GM23338 (cell line): ENCODE data around the gene NEK10. TPM values are rescaled to one million over a fixed set of nuclear protein-coding genes. Genes with fewer than 3 reads are reported as not detected.

ENCODE experiments used
- ATAC-seq: fragments of 200-7000 bp; cut with Tn5 transposase; 3 replicates; pipeline ENCODE4 v1.9.1; 2020
- DNase-seq: peaks from one replicate; pipeline ENCODE4 v3.0.0-alpha.2; 2015; ENCODE audit warnings: low spot score
- H2AFZ ChIP-seq: fragments of 200-600 bp; sonication (generic); 2 replicates; pipeline ENCODE4 v1.8.0; 2016; ENCODE audit warnings: antibody characterized with exemption, mild to moderate bottlenecking, moderate library complexity
- H3F3A ChIP-seq: fragments of 200-600 bp; sonication (generic); replicated peaks from 2 replicates; pipeline ENCODE4 v1.8.0; 2017; ENCODE audit warnings: antibody characterized with exemption, mixed run types, low read depth
- H3K27ac ChIP-seq: fragments of 200-600 bp; sonication (generic); 2 replicates; pipeline ENCODE4 v1.6.1; 2016; ENCODE audit warnings: low read depth
- H3K27me3 ChIP-seq: fragments of 200-600 bp; sonication (generic); 2 replicates; pipeline ENCODE4 v1.8.0; 2016; ENCODE audit warnings: mild to moderate bottlenecking, mixed run types, moderate library complexity; ENCODE audit not compliant: insufficient read depth
- H3K36me3 ChIP-seq: fragments of 200-600 bp; sonication (generic); 2 replicates; pipeline ENCODE4 v1.8.0; 2016; ENCODE audit warnings: mild to moderate bottlenecking; ENCODE audit not compliant: insufficient read depth
- H3K4me1 ChIP-seq: fragments of 200-600 bp; sonication (generic); 2 replicates; pipeline ENCODE4 v1.8.0; 2016; ENCODE audit warnings: mild to moderate bottlenecking, moderate library complexity; ENCODE audit not compliant: insufficient read depth
- H3K4me2 ChIP-seq: fragments of 200-600 bp; sonication (generic); 2 replicates; pipeline ENCODE4 v1.7.1; 2017; ENCODE audit warnings: mixed run types
- H3K4me3 ChIP-seq: fragments of 200-600 bp; sonication (generic); 2 replicates; pipeline ENCODE4 v1.6.1; 2016; ENCODE audit warnings: mixed run types
- H3K79me2 ChIP-seq: fragments of 200-600 bp; sonication (generic); replicated peaks from 2 replicates; pipeline ENCODE4 v1.8.0; 2017; ENCODE audit warnings: mild to moderate bottlenecking; ENCODE audit not compliant: insufficient read depth
- H3K9me2 ChIP-seq: fragments of 200-600 bp; sonication (generic); 2 replicates; pipeline ENCODE4 v1.8.0; 2017; ENCODE audit not compliant: insufficient read depth
- H4K20me1 ChIP-seq: fragments of 200-600 bp; sonication (generic); replicated peaks from 2 replicates; pipeline ENCODE4 v1.8.0; 2017; ENCODE audit warnings: mild to moderate bottlenecking; ENCODE audit not compliant: insufficient read depth
- H3K27ac Mint-ChIP-seq: 2 replicates; pipeline ENCODE4 v1.8.0; 2020; ENCODE audit warnings: inconsistent platforms, mild to moderate bottlenecking, moderate library complexity, mixed read lengths
- H3K27me3 Mint-ChIP-seq: 3 replicates; pipeline ENCODE4 v1.8.0; 2022; ENCODE audit warnings: low read depth, mild to moderate bottlenecking, moderate library complexity, mixed read lengths, inconsistent platforms; ENCODE audit not compliant: insufficient read depth, poor library complexity
- H3K36me3 Mint-ChIP-seq: 3 replicates; pipeline ENCODE4 v1.8.0; 2021; ENCODE audit warnings: low read depth, mild to moderate bottlenecking, inconsistent platforms, moderate library complexity, mixed read lengths
- H3K4me1 Mint-ChIP-seq: 3 replicates; pipeline ENCODE4 v1.8.0; 2020; ENCODE audit warnings: mild to moderate bottlenecking, inconsistent platforms, mixed read lengths
- H3K4me3 Mint-ChIP-seq: 3 replicates; pipeline ENCODE4 v1.8.0; 2021; ENCODE audit warnings: moderate library complexity, mild to moderate bottlenecking, inconsistent platforms, mixed read lengths
- H3K9me3 Mint-ChIP-seq: 3 replicates; pipeline ENCODE4 v1.8.0; 2020; ENCODE audit warnings: moderate library complexity, mild to moderate bottlenecking, inconsistent platforms, mixed read lengths
- EZH2 ChIP-seq: fragments of 200-600 bp; sonication (generic); IDR thresholded peaks from one replicate; pipeline ENCODE4 v1.8.0; 2017; ENCODE audit warnings: antibody characterized with exemption, mild to moderate bottlenecking, low read depth; ENCODE audit not compliant: unreplicated experiment
- POLR2AphosphoS5 ChIP-seq: IDR thresholded peaks from 2 replicates; pipeline ENCODE4 v1.6.1; 2016; ENCODE audit warnings: antibody characterized with exemption, low read depth
- polyA plus RNA-seq: library from polyadenylated mRNA; unstranded; fragments of >200 nt; fragmentation: Nextera tagmentation; extraction: Ambion mirVana; gene quantifications from 2 replicates; pipeline ENCODE4 v1.2.1, GENCODE V29; 2016
- total RNA-seq: library from RNA; depleted of rRNA; stranded (reverse); fragments of >200 nt; shearing (Covaris generic); gene quantifications from 2 replicates; pipeline ENCODE4 v1.2.3, GENCODE V29; 2014
- TF ChIP-seq, protein P1 (sequence below): fragments of 250-450 bp; sonication (Bioruptor Pico); IDR thresholded peaks from 2 replicates; pipeline ENCODE4 v1.5.0; 2020; ENCODE audit warnings: mild to moderate bottlenecking, moderate library complexity
- TF ChIP-seq, protein P2 (sequence below): IDR thresholded peaks from one replicate; pipeline ENCODE4 v1.6.1; 2018; ENCODE audit warnings: antibody characterized with exemption; ENCODE audit not compliant: unreplicated experiment

NEK10 gene
- total and polyA plus RNA-seq, 2 experiments from 2014 or later, result 0.55 to 2.0 TPM

DNA sequence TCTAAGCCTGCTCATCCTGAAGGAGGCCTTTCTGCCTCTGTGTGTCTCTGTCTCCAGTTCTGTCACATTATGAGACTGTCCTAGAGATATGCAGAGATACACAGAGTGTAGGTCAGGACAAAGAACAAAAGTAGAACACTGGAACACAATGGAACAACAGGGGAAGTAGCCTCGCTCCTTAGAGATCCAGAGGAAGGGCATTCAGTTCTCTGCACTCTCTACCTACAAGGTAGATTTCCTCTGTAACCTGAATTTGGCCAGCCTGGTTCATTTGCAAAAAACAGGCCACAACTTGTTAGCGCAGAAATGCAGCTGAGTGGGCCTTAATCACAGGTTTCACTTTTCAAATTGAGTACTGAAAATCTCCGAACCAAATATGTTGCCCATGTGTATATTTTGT lies 19.4 kb downstream of the NEK10 start (continued):
- TF ChIP-seq, protein P1, sequence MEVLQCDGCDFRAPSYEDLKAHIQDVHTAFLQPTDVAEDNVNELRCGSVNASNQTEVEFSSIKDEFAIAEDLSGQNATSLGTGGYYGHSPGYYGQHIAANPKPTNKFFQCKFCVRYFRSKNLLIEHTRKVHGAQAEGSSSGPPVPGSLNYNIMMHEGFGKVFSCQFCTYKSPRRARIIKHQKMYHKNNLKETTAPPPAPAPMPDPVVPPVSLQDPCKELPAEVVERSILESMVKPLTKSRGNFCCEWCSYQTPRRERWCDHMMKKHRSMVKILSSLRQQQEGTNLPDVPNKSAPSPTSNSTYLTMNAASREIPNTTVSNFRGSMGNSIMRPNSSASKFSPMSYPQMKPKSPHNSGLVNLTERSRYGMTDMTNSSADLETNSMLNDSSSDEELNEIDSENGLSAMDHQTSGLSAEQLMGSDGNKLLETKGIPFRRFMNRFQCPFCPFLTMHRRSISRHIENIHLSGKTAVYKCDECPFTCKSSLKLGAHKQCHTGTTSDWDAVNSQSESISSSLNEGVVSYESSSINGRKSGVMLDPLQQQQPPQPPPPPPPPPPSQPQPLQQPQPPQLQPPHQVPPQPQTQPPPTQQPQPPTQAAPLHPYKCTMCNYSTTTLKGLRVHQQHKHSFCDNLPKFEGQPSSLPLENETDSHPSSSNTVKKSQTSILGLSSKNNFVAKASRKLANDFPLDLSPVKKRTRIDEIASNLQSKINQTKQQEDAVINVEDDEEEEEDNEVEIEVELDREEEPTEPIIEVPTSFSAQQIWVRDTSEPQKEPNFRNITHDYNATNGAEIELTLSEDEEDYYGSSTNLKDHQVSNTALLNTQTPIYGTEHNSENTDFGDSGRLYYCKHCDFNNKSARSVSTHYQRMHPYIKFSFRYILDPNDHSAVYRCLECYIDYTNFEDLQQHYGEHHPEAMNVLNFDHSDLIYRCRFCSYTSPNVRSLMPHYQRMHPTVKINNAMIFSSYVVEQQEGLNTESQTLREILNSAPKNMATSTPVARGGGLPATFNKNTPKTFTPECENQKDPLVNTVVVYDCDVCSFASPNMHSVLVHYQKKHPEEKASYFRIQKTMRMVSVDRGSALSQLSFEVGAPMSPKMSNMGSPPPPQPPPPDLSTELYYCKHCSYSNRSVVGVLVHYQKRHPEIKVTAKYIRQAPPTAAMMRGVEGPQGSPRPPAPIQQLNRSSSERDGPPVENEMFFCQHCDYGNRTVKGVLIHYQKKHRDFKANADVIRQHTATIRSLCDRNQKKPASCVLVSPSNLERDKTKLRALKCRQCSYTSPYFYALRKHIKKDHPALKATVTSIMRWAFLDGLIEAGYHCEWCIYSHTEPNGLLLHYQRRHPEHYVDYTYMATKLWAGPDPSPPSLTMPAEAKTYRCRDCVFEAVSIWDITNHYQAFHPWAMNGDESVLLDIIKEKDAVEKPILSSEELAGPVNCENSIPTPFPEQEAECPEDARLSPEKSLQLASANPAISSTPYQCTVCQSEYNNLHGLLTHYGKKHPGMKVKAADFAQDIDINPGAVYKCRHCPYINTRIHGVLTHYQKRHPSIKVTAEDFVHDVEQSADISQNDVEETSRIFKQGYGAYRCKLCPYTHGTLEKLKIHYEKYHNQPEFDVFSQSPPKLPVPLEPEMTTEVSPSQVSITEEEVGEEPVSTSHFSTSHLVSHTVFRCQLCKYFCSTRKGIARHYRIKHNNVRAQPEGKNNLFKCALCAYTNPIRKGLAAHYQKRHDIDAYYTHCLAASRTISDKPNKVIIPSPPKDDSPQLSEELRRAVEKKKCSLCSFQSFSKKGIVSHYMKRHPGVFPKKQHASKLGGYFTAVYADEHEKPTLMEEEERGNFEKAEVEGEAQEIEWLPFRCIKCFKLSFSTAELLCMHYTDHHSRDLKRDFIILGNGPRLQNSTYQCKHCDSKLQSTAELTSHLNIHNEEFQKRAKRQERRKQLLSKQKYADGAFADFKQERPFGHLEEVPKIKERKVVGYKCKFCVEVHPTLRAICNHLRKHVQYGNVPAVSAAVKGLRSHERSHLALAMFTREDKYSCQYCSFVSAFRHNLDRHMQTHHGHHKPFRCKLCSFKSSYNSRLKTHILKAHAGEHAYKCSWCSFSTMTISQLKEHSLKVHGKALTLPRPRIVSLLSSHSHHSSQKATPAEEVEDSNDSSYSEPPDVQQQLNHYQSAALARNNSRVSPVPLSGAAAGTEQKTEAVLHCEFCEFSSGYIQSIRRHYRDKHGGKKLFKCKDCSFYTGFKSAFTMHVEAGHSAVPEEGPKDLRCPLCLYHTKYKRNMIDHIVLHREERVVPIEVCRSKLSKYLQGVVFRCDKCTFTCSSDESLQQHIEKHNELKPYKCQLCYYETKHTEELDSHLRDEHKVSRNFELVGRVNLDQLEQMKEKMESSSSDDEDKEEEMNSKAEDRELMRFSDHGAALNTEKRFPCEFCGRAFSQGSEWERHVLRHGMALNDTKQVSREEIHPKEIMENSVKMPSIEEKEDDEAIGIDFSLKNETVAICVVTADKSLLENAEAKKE, result no peak

GRCh38 chr3:27345959-27346865 lies 23.0 kb downstream of the NEK10 start:
- ATAC-seq, result no peak

More at GRCh38 chr3:27345959-27346865, 23.0 kb downstream of the NEK10 start:
- no peaks in the 10 kb centered on the region for H3K4me1 Mint-ChIP-seq
- H3K27me3 ChIP-seq, result no peaks in the 10 kb centered on the region
- DNase-seq, result no peak
- no peak overlapping the region for H3K4me2 ChIP-seq
- no peaks in the 10 kb centered on the region for H3K4me1 ChIP-seq
- H4K20me1 ChIP-seq, result no peaks in the 10 kb centered on the region
- no peaks in the 10 kb centered on the region for H3K9me2 ChIP-seq
- H3K79me2 ChIP-seq, result no peaks in the 10 kb centered on the region
- no peak overlapping the region for H3K27ac Mint-ChIP-seq
- no peak overlapping the region for H3K4me3 Mint-ChIP-seq
- H3F3A ChIP-seq, result no peaks in the 10 kb centered on the region
- TF ChIP-seq EZH2, result no peak
- TF ChIP-seq, protein P2, sequence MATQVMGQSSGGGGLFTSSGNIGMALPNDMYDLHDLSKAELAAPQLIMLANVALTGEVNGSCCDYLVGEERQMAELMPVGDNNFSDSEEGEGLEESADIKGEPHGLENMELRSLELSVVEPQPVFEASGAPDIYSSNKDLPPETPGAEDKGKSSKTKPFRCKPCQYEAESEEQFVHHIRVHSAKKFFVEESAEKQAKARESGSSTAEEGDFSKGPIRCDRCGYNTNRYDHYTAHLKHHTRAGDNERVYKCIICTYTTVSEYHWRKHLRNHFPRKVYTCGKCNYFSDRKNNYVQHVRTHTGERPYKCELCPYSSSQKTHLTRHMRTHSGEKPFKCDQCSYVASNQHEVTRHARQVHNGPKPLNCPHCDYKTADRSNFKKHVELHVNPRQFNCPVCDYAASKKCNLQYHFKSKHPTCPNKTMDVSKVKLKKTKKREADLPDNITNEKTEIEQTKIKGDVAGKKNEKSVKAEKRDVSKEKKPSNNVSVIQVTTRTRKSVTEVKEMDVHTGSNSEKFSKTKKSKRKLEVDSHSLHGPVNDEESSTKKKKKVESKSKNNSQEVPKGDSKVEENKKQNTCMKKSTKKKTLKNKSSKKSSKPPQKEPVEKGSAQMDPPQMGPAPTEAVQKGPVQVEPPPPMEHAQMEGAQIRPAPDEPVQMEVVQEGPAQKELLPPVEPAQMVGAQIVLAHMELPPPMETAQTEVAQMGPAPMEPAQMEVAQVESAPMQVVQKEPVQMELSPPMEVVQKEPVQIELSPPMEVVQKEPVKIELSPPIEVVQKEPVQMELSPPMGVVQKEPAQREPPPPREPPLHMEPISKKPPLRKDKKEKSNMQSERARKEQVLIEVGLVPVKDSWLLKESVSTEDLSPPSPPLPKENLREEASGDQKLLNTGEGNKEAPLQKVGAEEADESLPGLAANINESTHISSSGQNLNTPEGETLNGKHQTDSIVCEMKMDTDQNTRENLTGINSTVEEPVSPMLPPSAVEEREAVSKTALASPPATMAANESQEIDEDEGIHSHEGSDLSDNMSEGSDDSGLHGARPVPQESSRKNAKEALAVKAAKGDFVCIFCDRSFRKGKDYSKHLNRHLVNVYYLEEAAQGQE, result no peak
- TF ChIP-seq POLR2AphosphoS5, result no peak
- H3K36me3 ChIP-seq, result no peaks in the 10 kb centered on the region
- no peak overlapping the region for H2AFZ ChIP-seq
- H3K27me3 Mint-ChIP-seq, result no peaks in the 10 kb centered on the region
- no peak overlapping the region for H3K4me3 ChIP-seq
- H3K27ac ChIP-seq, result no peak overlapping the region
- no peaks in the 10 kb centered on the region for H3K36me3 Mint-ChIP-seq
- no peaks in the 10 kb centered on the region for H3K9me3 Mint-ChIP-seq
